NCI-H460 (cell line): ENCODE measurements around the gene GPR39. TPM values are rescaled to one million over a fixed set of nuclear protein-coding genes. Genes with fewer than 3 reads are reported as not detected.

Experiments
- small RNA-seq, 2 experiments: library from RNA; depleted of rRNA; stranded (forward); fragments of <200 nt; gene quantifications; one replicate each; pipeline ENCODE3, GENCODE V24; 2014
- total RNA-seq: library from RNA; depleted of rRNA; stranded (reverse); fragments of >200 nt; shearing (Covaris generic); gene quantifications from 2 replicates; pipeline ENCODE4 v1.2.3, GENCODE V29; 2014

GPR39 gene
- total RNA-seq, 1 experiment from 2014 or later: 0.42 TPM

Small RNA genes within 50 kb of the gene (small RNA-seq; reads per million reads assigned to genes)
- gene RNU6-175P: 0 reads per million in 2 experiments
